OCI-LY7 (cell line): ENCODE data around the gene BMS1.

Experiments used
- EZH2phosphoT487 ChIP-seq: fragments of 200-600 bp; sonication (generic); IDR thresholded peaks from 2 replicates; pipeline ENCODE4 v1.6.1; 2018; ENCODE audit warnings: low read depth, borderline replicate concordance, mild to moderate bottlenecking, mixed run types, antibody characterized with exemption, low read length, moderate library complexity, mixed read lengths
- TF ChIP-seq, protein P1 (sequence below): fragments of 200-600 bp; sonication (generic); conservative IDR thresholded peaks from 2 replicates; pipeline ENCODE4 v1.5.1; 2014; ENCODE audit warnings: mild to moderate bottlenecking, antibody characterized with exemption, low read length, moderate library complexity, mixed read lengths

DNA sequence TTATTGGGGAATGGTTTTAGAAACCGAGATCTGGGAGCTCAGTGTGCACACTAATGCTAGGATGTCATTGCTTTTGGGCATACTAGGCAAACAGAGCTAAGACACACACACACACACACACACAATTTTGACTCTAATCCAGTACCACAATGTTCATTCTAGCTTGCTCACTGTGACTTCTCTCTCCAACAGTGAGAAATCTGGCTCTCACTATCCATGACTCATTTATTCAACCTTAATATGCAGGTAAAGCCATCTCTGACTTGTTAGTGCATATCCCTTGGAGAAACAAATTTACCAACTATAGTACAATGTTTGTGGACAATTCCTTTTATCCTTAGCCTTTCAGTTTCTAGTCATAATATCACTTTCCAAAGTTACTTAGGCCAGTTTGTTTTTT, 5.9 kb upstream of the BMS1 start:
- TF ChIP-seq, protein P1, sequence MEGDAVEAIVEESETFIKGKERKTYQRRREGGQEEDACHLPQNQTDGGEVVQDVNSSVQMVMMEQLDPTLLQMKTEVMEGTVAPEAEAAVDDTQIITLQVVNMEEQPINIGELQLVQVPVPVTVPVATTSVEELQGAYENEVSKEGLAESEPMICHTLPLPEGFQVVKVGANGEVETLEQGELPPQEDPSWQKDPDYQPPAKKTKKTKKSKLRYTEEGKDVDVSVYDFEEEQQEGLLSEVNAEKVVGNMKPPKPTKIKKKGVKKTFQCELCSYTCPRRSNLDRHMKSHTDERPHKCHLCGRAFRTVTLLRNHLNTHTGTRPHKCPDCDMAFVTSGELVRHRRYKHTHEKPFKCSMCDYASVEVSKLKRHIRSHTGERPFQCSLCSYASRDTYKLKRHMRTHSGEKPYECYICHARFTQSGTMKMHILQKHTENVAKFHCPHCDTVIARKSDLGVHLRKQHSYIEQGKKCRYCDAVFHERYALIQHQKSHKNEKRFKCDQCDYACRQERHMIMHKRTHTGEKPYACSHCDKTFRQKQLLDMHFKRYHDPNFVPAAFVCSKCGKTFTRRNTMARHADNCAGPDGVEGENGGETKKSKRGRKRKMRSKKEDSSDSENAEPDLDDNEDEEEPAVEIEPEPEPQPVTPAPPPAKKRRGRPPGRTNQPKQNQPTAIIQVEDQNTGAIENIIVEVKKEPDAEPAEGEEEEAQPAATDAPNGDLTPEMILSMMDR = no peak
- no peak for TF ChIP-seq EZH2phosphoT487
